ENCODE measurements around the gene ATL1. TPM values are rescaled to one million over a fixed set of nuclear protein-coding genes. Genes with fewer than 3 reads are reported as not detected.

ATL1 gene
- total RNA-seq, 4 donors from 2014 or later = 17.2 to 22.3 (median 21.6) TPM

DNA sequence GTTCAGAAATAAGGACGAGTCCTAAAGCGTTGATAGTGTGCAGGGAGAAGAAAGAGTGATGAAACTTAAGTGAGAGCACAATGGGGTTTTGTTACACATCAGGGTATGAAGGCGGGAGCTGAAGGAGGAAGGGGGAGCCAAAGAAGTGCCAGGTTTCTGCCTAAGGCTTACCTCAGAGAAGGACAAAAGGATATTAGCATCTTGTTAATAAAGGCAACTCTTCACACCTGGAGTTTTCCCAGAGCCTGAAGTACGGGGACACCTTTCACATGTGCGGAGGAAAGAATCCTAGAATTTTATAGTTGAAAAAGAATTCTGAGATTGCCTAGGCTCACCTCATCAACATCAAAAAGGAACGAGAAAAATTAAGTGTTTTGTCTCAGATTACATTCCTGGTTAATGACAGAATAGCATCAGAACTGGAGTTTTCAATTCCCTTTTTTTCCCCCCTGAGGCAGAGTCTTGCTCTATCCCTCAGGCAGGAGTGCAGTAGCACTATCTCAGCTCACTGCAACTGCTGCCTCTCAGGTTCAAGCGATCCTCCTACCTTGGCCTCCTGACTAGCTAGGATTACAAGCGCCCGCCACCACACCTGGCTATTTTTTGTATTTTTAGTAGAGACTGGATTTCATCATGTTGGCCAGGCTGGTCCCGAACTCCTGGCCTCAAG lies 110.4 kb downstream of the ATL1 start:
- WGBS, 2 donors (ENCODE audit: low coverage in 1 of 2) = 81 to 83% methylated on average over 7 of the region's 10 CpGs
- Histone ChIP-seq H3K27ac (no peak overlapping the region), H3K9me3 (no peaks in the 10 kb centered on the region), H3K27me3 (no peaks in the 10 kb centered on the region), H3K4me3 (no peak overlapping the region), H3K36me3 (no peaks in the 10 kb centered on the region), H3K4me1 (peaks cover 0 to 20% (median 0%) of the 10 kb centered on the region in 3 donors)
- no peak for TF ChIP-seq POLR2AphosphoS5 (IDR thresholded peaks at IDR 0.05)
- TF ChIP-seq CTCF (IDR thresholded peaks at IDR 0.05) = no peak
- no peak for TF ChIP-seq POLR2A (IDR thresholded peaks at IDR 0.05)
- no peak for ATAC-seq

DNA sequence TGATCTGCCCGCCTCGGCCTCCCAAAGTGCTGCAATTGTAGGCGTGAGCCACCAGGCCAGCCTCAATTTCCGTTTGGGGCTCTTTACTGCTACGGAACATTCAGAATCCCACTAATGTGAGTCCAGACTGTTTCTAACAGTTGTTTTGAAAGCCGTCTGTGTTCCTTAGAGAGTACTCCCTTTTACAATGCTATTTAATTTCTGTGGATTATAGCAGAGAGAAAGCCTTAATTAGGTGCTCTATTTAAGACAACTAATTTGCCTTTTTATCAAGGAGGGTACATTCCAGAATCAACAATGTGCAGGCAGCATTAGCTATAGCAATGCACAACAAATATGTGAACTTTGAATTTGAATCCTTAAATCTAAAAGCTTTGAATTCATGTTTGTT lies 110.9 kb downstream of the ATL1 start:
- WGBS, 2 donors (ENCODE audit: low coverage in 1 of 2) = 90 to 94% methylated on average over 4 to 5 of the region's 6 CpGs
- no peaks in the 10 kb centered on the region for H3K36me3 ChIP-seq

GRCh38 chr14:50675597-50675996 lies 115.7 kb downstream of the ATL1 start:
- Histone ChIP-seq H3K27me3 (no peaks in the 10 kb centered on the region), H3K36me3 (no peaks in the 10 kb centered on the region), H3K9me3 (no peaks in the 10 kb centered on the region), H3K4me3 (no peak overlapping the region), H3K27ac (no peak overlapping the region), H3K4me1 (no peaks in the 10 kb centered on the region)
- ATAC-seq = no peak
- TF ChIP-seq EP300 (IDR thresholded peaks at IDR 0.05) = no peak
- TF ChIP-seq POLR2AphosphoS5 (IDR thresholded peaks at IDR 0.05) = no peak
- TF ChIP-seq POLR2A (IDR thresholded peaks at IDR 0.05) = no peak
- TF ChIP-seq CTCF (IDR thresholded peaks at IDR 0.05) = no peak
- WGBS, 2 donors (ENCODE audit: low coverage in 1 of 2) = 63 to 83% methylated on average over 2 of the region's 2 CpGs

More for the DNA sequence above, 110.9 kb downstream of the ATL1 start:
- no peak for ATAC-seq
- H3K27me3 ChIP-seq = no peaks in the 10 kb centered on the region
- H3K27ac ChIP-seq = no peak overlapping the region
- H3K4me3 ChIP-seq = no peak overlapping the region
- peaks cover 0 to 15% (median 0%) of the 10 kb centered on the region in 3 donors for H3K4me1 ChIP-seq
- no peak for TF ChIP-seq POLR2AphosphoS5 (IDR thresholded peaks at IDR 0.05)
- TF ChIP-seq POLR2A (IDR thresholded peaks at IDR 0.05) = no peak
- H3K9me3 ChIP-seq = no peaks in the 10 kb centered on the region

- no peaks in the 10 kb centered on the region for H3K36me3 ChIP-seq
- H3K4me3 ChIP-seq = no peak overlapping the region
- H3K4me1 ChIP-seq = no peaks in the 10 kb centered on the region
- H3K27ac ChIP-seq = no peak overlapping the region
- H3K9me3 ChIP-seq = no peaks in the 10 kb centered on the region
- TF ChIP-seq POLR2A (IDR thresholded peaks at IDR 0.05) = no peak
- no peak for TF ChIP-seq EP300 (IDR thresholded peaks at IDR 0.05)
- TF ChIP-seq POLR2AphosphoS5 (IDR thresholded peaks at IDR 0.05) = no peak
- TF ChIP-seq CTCF (IDR thresholded peaks at IDR 0.05) = no peak
- ATAC-seq = no peak
- no peaks in the 10 kb centered on the region for H3K27me3 ChIP-seq
- WGBS, 2 donors (ENCODE audit: low coverage in 1 of 2) = 80 to 83% methylated on average over 6 to 7 of the region's 7 CpGs
Measured at GRCh38 chr14:50676814-50677516, 117.0 kb downstream of the ATL1 start.

DNA sequence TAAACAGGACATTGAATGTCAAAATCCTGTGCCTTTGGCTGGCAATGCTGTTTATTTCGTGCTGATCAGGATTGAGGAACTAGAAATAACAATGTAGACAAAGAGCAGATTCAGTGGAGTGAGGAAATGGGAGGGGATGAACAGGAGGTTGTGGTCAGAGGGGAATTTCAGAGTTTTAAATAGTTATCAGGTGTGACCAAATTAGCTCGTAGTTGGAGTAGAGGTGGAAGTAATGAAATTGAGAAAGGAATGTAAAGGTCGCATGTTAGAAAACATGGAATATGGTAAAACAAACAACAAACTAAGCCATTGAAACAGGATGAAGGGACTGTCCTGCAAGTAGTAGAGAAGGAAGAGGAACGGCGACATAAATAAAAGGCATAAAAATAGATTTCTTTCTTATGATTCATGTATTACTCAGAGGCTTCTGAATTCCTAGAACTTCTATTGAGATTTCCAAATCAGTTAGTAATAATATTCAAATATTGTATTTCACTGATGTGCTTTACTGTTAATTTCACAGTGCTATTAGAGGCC lies 117.7 kb downstream of the ATL1 start:
- Histone ChIP-seq H3K36me3 (no peaks in the 10 kb centered on the region), H3K4me3 (no peak overlapping the region), H3K27me3 (no peaks in the 10 kb centered on the region), H3K27ac (no peak overlapping the region), H3K9me3 (no peaks in the 10 kb centered on the region), H3K4me1 (no peaks in the 10 kb centered on the region)
- 26 to 39% methylated on average over 5 of the region's 5 CpGs for WGBS, 2 donors (ENCODE audit: low coverage in 1 of 2)
- TF ChIP-seq POLR2A (IDR thresholded peaks at IDR 0.05) (no peak), EP300 (IDR thresholded peaks at IDR 0.05) (no peak), POLR2AphosphoS5 (IDR thresholded peaks at IDR 0.05) (no peak), CTCF (IDR thresholded peaks at IDR 0.05) (no peak)
- ATAC-seq = no peak

Measured in gastroesophageal sphincter (tissue), 4 donors.